Activated naive CD8-positive, alpha-beta T cell (primary cell): ENCODE measurements around the gene DIO1.
"Not testable (repeated sequence)": the region's sequence is repeated elsewhere in the genome, so short reads cannot be mapped to it uniquely, and the experiment has no call there.

ENCODE experiments used
- H3K27ac Mint-ChIP-seq: one replicate; pipeline ENCODE4 v1.8.0; 2021; ENCODE audit warnings: mixed read lengths
- H3K27me3 Mint-ChIP-seq: one replicate; pipeline ENCODE4 v1.8.0; 2021; ENCODE audit warnings: mixed read lengths
- H3K36me3 Mint-ChIP-seq: one replicate; pipeline ENCODE4 v1.8.0; 2021; ENCODE audit warnings: mixed read lengths
- H3K4me1 Mint-ChIP-seq: one replicate; pipeline ENCODE4 v1.8.0; 2021; ENCODE audit warnings: low read depth, mixed read lengths
- H3K4me3 Mint-ChIP-seq: one replicate; pipeline ENCODE4 v1.8.0; 2021; ENCODE audit warnings: mild to moderate bottlenecking, mixed read lengths
- H3K9me3 Mint-ChIP-seq: one replicate; pipeline ENCODE4 v1.8.0; 2021; ENCODE audit warnings: low read depth, mixed read lengths

The DIO1 gene

DNA sequence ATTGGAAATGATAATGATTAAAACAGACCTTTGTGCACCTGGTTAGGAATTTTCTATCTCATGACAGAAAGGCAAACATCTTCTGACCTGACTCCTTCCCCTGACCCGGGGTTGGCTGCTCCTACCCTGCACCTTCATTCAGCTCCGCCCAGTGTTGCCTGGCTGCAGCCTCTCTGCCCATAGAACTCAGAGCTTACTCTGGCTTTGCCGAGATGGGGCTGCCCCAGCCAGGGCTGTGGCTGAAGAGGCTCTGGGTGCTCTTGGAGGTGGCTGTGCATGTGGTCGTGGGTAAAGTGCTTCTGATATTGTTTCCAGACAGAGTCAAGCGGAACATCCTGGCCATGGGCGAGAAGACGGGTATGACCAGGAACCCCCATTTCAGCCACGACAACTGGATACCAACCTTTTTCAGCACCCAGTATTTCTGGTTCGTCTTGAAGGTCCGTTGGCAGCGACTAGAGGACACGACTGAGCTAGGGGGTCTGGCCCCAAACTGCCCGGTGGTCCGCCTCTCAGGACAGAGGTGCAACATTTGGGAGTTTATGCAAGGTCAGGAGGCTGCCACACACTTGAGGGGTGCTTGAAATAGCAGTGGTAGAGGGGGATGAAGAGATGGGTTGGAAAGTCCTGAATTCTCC, at the start of gene DIO1:
Gene DIO1 (plus strand): TSS at position 189 of the 638 bp plus-strand sequence. CDS start 24 bp downstream, at position 213.
- H3K27ac Mint-ChIP-seq: peak within 1 kb of the TSS; percentile 58
- H3K27me3 Mint-ChIP-seq: peaks cover 7% of the 10 kb centered on the region
- no peaks in the 10 kb centered on the region for H3K9me3 Mint-ChIP-seq
- H3K4me3 Mint-ChIP-seq: no peak within 1 kb of the TSS
- peaks cover 11% of the 10 kb centered on the region for H3K36me3 Mint-ChIP-seq
- peaks cover 17% of the 10 kb centered on the region for H3K4me1 Mint-ChIP-seq

- no peaks in the 10 kb centered on the region for H3K9me3 Mint-ChIP-seq
- H3K4me3 Mint-ChIP-seq: no peak overlapping the region
- H3K4me1 Mint-ChIP-seq: no peaks in the 10 kb centered on the region
- no peaks in the 10 kb centered on the region for H3K27me3 Mint-ChIP-seq
- peaks cover 2% of the 10 kb centered on the region for H3K36me3 Mint-ChIP-seq
- H3K27ac Mint-ChIP-seq: no peak overlapping the region
Measured at GRCh38 chr1:53847980-53848379, 46.0 kb upstream of the DIO1 start.

DNA sequence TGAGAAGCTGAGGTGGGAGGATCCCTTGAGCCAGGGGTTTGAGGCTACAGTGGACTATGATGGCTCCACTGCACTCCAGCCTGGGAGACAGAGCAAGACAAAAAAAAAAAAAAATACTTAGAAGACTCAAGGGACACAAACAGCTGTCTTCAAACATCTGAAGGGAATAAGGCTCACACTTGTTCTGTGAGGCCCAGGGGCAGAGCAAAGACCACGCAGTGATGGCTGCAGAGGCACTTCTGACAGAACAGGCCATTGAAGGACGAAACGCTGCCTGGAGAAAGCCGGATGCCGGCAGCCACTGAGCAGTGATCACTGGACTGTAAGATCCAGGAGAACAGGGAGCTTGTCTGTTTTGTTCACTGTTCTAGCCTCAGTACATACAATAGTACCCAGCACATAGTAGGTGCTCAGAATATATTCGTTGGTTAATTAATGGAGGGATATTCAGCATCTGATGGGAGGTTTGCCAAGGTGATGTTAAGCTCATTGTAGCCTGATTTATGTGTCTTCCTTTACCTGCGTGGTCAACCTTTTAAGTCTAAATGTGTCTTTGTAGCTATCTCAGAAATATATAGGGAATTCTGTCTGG, 43.8 kb upstream of the DIO1 start:
- H3K36me3 Mint-ChIP-seq: peaks cover 7% of the 10 kb centered on the region
- H3K9me3 Mint-ChIP-seq: no peaks in the 10 kb centered on the region
- H3K4me3 Mint-ChIP-seq: no peak overlapping the region
- H3K27me3 Mint-ChIP-seq: no peaks in the 10 kb centered on the region
- H3K4me1 Mint-ChIP-seq: no peaks in the 10 kb centered on the region
- H3K27ac Mint-ChIP-seq: no peak overlapping the region

- Mint-ChIP-seq H3K27me3 (no peaks in the 10 kb centered on the region), H3K36me3 (peaks cover 11% of the 10 kb centered on the region), H3K27ac (no peak overlapping the region), H3K4me3 (no peak overlapping the region), H3K4me1 (no peaks in the 10 kb centered on the region), H3K9me3 (no peaks in the 10 kb centered on the region)
Measured at GRCh38 chr1:53851571-53852285, 42.3 kb upstream of the DIO1 start.

- Mint-ChIP-seq H3K4me1 (peaks cover 1% of the 10 kb centered on the region), H3K9me3 (no peaks in the 10 kb centered on the region), H3K4me3 (no peak overlapping the region), H3K27me3 (no peaks in the 10 kb centered on the region), H3K36me3 (peaks cover 2% of the 10 kb centered on the region), H3K27ac (no peak overlapping the region)
Measured at GRCh38 chr1:53860967-53861411, 33.0 kb upstream of the DIO1 start.

GRCh38 chr1:53862507-53862906, 31.5 kb upstream of the DIO1 start:
- peaks cover 1% of the 10 kb centered on the region for H3K4me1 Mint-ChIP-seq
- H3K9me3 Mint-ChIP-seq: no peaks in the 10 kb centered on the region
- H3K36me3 Mint-ChIP-seq: no peaks in the 10 kb centered on the region
- H3K4me3 Mint-ChIP-seq: no peak overlapping the region
- H3K27me3 Mint-ChIP-seq: no peaks in the 10 kb centered on the region
- no peak overlapping the region for H3K27ac Mint-ChIP-seq

DNA sequence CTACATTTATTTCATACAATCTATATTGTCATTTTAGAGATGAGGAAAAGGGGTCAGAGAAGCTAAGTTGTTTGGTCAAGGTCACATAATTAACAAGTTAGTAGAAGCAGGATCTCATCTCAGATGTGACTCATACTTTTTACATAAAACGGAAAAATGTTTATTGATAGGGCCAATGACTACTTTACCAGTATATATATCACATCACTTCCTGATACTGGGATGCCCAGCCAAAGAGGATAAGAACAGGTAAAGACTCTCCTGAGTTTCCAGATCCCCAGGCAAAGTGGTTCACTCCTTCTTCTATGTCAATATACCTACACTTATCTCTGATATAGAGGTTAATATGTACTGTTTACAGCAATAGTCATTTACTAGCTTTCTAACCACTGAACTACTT, 25.4 kb upstream of the DIO1 start:
- no peaks in the 10 kb centered on the region for H3K9me3 Mint-ChIP-seq
- no peak overlapping the region for H3K4me3 Mint-ChIP-seq
- no peaks in the 10 kb centered on the region for H3K4me1 Mint-ChIP-seq
- peaks cover 3% of the 10 kb centered on the region for H3K36me3 Mint-ChIP-seq
- no peaks in the 10 kb centered on the region for H3K27me3 Mint-ChIP-seq
- no peak overlapping the region for H3K27ac Mint-ChIP-seq

DNA sequence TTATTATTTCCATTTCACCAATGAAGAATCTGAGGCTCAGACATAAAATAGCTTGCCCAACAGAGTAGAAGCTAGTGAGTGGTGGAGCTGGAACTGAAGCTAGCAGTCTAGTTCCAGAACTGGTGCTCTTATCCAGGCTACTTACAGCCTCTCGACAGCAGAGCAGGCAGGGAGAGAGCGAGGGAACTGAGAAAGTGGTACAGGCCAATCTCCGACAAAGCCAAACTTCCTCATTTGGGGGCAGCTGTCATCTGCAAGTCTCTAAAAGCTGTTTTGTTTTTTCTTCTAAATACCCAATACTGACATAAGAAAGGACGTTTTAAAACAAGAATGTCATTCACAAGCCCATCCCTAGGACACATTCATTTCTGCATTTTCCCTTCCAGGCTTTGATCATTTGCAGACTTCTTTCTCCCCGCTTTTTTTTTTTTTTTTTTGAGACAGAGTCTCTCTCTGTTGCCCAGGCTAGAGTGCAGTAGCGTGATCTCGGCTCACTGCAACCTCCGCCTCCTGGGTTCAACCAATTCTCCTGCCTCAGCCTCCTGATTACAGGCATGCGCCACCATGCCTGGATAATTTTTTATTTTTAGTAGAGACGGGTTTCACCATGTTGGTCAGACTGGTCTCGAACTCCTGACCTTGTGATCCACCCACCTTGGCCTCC, 24.4 kb upstream of the DIO1 start:
- no peak overlapping the region for H3K4me3 Mint-ChIP-seq
- H3K36me3 Mint-ChIP-seq: peaks cover 3% of the 10 kb centered on the region
- H3K27me3 Mint-ChIP-seq: no peaks in the 10 kb centered on the region
- H3K4me1 Mint-ChIP-seq: no peaks in the 10 kb centered on the region
- H3K27ac Mint-ChIP-seq: no peak overlapping the region
- H3K9me3 Mint-ChIP-seq: no peaks in the 10 kb centered on the region

- Mint-ChIP-seq H3K36me3 (peaks cover 6% of the 10 kb centered on the region), H3K27ac (no peak overlapping the region), H3K4me3 (no peak overlapping the region), H3K4me1 (no peaks in the 10 kb centered on the region), H3K9me3 (no peaks in the 10 kb centered on the region), H3K27me3 (no peaks in the 10 kb centered on the region)
Measured at GRCh38 chr1:53871221-53871620, 22.8 kb upstream of the DIO1 start.

GRCh38 chr1:53871773-53872484, 22.1 kb upstream of the DIO1 start:
- H3K36me3 Mint-ChIP-seq: peaks cover 6% of the 10 kb centered on the region
- H3K27ac Mint-ChIP-seq: no peak overlapping the region

DNA sequence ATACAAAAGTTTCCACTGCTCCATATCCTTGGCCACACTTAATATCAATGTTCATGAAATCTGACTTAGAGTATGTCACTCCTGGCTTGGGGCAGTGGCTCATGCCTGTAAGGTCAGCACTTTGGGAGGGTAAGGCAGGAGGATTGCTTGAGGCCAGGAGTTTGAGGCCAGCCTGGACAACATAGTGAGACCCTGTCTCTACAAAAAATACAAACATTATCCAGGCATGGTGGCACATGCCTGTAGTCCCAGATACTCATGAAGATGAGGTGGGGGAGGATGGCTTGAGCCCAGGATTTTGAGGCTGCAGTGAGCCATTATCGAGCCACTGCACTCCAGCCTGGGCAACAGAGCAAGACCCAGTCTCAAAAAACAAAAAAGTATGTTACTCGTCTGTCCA, 18.8 kb upstream of the DIO1 start:
- not testable (repeated sequence) for H3K27me3 Mint-ChIP-seq, H3K4me3 Mint-ChIP-seq, H3K9me3 Mint-ChIP-seq, H3K4me1 Mint-ChIP-seq, H3K36me3 Mint-ChIP-seq, H3K27ac Mint-ChIP-seq

More at GRCh38 chr1:53871773-53872484, 22.1 kb upstream of the DIO1 start:
- H3K4me1 Mint-ChIP-seq: no peaks in the 10 kb centered on the region
- no peaks in the 10 kb centered on the region for H3K27me3 Mint-ChIP-seq
- H3K4me3 Mint-ChIP-seq: no peak overlapping the region
- H3K9me3 Mint-ChIP-seq: no peaks in the 10 kb centered on the region

- peaks cover 5% of the 10 kb centered on the region for H3K9me3 Mint-ChIP-seq
- H3K36me3 Mint-ChIP-seq: peaks cover 18% of the 10 kb centered on the region
- H3K4me3 Mint-ChIP-seq: no peak overlapping the region
- H3K27ac Mint-ChIP-seq: no peak overlapping the region
- H3K4me1 Mint-ChIP-seq: peaks cover 10% of the 10 kb centered on the region
- no peaks in the 10 kb centered on the region for H3K27me3 Mint-ChIP-seq
Measured at GRCh38 chr1:53878492-53879105, 15.4 kb upstream of the DIO1 start.

DNA sequence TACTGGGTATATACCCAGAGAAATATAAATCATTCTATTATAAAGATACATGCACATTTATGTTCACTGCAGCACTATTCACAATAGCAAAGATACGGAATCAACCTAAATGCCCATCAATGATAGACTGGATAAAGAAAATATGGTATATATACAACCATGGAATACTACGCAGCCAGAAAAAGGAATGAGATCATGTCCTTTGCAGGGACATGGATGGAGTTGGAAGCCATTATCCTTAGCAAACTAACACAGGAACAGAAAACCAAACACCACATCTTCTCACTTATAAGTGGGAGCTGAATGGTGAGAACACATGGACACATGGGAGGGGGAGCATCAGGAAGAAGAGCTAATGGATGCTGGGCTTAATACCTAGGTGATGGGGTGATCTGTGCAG, 12.1 kb upstream of the DIO1 start:
- not testable (repeated sequence) for H3K4me3 Mint-ChIP-seq, H3K9me3 Mint-ChIP-seq, H3K27me3 Mint-ChIP-seq, H3K27ac Mint-ChIP-seq
- H3K4me1 Mint-ChIP-seq: peaks cover 24% of the 10 kb centered on the region
- H3K36me3 Mint-ChIP-seq: peaks cover 15% of the 10 kb centered on the region

- H3K36me3 Mint-ChIP-seq: peaks cover 11% of the 10 kb centered on the region
Measured at GRCh38 chr1:53883600-53883999, 10.4 kb upstream of the DIO1 start.

More at GRCh38 chr1:53883600-53883999, 10.4 kb upstream of the DIO1 start:
- not testable (repeated sequence) for H3K9me3 Mint-ChIP-seq, H3K27ac Mint-ChIP-seq, H3K27me3 Mint-ChIP-seq, H3K4me3 Mint-ChIP-seq
- peaks cover 36% of the 10 kb centered on the region for H3K4me1 Mint-ChIP-seq
